HG03025 (cell line): ENCODE measurements around the gene DTX4.

Experiments used
- ATAC-seq: cut with Tn5 transposase; IDR thresholded peaks from one replicate; pipeline ENCODE4 v1.9.1; 2021; ENCODE audit warnings: mild to moderate bottlenecking, moderate library complexity; ENCODE audit not compliant: unreplicated experiment, low FRiP score

Gene DTX4

DNA sequence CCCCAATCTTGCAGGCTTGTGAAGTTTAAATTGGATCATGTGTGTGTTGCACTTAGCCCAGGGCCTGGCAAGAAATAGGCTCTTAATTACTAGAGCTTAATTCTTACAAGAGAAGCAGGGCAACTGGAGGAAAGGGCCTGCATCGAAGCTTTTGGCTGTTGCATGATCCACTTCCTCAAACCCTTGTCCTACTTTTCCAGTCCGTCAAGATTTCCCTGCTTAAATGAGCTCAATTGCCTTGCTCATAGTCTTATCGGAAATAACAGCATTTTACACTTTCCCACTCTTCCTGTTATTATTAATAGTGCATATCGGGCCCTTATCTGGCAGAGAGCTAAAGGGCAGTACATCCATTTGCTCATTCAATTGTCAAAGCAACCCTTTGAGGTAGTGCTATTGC, 18.1 kb downstream of the DTX4 start:
- no peak for ATAC-seq

GRCh38 chr11:59191095-59191494, 19.2 kb downstream of the DTX4 start:
- ATAC-seq = no peak

DNA sequence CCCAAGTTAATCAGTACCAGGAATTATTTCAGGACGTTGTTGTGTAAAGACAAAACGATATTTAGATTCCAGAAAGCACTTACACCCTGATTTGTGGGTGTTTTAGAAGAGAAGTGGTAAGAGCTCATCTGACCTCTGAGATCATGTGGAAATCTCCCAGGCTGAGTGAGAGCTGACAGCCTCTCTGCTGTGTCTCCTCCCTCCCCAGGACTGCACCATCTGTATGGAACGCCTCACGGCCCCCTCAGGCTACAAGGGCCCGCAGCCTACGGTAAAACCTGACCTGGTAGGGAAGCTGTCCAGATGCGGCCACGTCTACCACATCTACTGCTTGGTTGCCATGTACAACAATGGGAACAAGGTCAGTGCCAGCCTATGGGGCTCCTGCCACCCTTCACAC, 20.0 kb downstream of the DTX4 start:
- no peak for ATAC-seq

- ATAC-seq = no peak
These were observed 20.6 kb downstream of the DTX4 start for GRCh38 chr11:59192446-59193020.

DNA sequence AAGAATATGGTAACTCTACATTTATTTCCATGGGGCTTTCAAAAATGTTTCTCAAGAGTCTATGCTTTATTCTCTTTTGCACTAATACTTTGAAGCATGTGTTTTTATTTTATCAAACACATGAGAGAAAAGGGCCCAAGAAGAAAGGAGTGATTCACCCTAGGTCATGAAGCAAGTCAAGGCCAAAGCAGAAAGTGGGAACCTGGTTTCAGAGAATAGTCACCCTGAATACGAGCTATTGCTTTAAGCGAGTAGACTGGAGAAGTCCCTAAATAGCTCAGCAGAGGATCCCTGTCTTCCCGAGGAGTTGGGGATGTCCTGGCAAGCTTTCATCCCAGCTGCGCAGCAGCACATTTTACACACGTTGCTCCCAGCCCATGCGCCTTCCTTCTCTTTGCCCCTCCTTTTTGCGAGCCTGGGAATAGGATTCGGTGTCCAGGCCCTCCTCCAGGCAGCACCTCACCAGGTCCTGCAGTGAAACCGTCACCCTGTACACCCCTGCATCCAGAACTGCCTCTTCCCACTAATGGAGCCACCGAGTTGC, 21.7 kb downstream of the DTX4 start:
- ATAC-seq = no peak

DNA sequence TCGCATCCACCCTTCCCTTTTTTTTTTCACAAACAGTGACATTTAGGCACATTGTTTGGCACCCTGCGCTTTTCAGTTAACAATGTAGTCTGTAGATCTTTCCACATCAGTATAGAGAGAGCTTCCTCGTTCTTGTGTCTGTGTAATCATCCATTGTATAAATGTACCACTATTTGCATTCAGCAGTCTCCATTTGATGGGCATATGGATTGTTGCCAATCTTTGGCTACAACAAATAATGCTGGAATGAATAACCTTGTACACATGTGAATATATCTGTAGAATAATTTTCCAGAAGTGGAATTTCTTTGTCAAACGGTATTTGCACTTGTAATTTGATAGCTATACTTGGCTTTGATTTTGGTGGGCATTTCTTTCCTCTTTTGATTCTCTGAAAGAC, 23.7 kb downstream of the DTX4 start:
- ATAC-seq = no peak

DNA sequence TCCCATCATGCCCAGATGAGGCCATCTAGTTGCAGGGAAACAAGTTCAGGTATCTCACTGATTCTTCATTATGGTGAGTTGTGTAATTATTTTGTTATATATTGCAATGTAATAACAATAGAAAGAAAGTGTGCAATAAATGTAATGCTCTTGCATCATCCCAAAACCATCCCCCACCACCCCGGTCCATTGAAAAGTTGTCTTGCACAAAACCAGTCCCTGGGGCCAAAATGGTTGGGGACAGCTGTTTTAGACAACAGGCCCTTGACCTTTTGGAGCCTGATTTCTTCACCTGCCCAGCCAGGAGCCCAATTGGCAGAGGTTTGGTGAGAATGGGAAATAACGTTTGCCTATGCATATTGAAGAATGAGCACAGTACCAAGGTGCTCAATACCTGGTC, 24.8 kb downstream of the DTX4 start:
- no peak for ATAC-seq

DNA sequence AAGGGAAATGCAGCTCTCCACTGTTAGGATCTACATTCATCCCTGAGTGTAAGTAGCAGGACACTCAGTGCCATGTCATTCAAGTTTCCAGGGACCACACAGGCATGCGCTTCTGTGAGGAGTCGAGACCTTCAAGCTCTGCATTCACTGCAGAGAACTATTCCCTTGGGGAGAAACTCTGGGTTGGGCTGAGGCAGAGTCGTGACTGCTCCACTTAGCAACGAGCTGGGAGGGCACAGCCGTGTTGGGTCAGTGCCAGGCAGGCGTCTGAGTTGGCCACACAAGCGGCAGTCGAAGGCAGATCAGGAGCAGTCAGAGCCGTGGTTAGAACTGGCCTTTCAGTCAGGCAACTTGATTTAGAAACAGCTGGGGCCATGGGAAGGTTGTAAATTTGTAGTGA, 26.1 kb downstream of the DTX4 start:
- ATAC-seq = no peak

DNA sequence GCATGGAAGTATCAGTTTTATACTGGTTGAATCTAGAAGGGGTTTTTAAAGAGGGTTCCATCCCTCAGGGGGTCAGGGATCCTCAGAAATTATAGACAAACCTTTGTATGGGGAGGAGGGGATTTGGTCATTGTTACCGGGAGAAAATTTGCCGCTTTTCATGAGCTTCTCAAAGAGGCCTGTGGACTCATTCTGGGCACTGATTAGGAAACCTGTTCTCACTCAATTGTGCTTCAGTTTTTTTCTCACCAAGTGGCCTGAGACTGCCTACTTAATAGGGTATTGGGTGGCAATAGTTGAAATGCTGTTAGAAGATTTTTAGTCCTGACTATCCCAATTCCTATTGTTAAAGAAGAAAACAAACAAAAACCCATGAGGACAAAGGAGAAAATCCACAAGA, 26.8 kb downstream of the DTX4 start:
- no peak for ATAC-seq

GRCh38 chr11:59199546-59200422, 27.9 kb downstream of the DTX4 start:
- no peak for ATAC-seq

DNA sequence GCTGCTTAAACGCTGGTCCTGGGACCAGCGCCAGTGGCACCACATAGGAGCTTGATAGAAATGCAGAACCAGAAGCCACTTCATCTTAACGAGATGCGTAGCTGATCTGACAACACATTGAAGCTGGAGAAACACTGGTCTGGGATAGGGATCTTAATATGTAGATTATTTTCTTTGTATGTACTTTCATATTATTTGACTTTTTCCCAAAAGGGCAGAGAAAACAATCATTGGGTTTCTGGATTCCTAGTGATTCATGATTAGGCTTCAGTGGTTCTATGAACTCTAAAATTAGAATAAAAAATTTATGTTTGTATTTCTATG, 28.5 kb downstream of the DTX4 start:
- ATAC-seq = no peak

GRCh38 chr11:59201353-59201752, 29.4 kb downstream of the DTX4 start:
- ATAC-seq = no peak

- ATAC-seq = no peak
These were observed 32.8 kb downstream of the DTX4 start for GRCh38 chr11:59204746-59205145.

DNA sequence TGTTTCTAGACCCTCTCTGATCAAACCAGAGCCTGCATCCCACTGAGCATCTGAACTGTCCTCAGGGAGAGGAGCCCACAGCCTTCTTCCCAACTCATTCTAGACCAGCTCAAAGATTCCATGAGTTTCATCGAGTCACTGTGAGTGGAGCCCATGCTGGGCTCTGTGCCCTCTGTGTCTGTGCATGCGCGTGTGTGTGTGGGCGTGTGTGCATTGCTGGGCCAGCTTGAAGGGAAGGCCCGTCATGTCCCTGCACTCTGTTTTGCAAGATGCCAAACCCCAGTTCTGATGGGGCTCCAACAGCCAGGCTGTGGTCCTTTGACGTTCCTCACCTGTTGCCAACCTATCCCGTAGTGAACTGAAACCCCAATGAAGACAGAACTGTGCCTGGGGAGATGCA, 33.7 kb downstream of the DTX4 start:
- ATAC-seq = no peak

- ATAC-seq = no peak
These were observed 34.7 kb downstream of the DTX4 start for GRCh38 chr11:59206635-59207034.

DNA sequence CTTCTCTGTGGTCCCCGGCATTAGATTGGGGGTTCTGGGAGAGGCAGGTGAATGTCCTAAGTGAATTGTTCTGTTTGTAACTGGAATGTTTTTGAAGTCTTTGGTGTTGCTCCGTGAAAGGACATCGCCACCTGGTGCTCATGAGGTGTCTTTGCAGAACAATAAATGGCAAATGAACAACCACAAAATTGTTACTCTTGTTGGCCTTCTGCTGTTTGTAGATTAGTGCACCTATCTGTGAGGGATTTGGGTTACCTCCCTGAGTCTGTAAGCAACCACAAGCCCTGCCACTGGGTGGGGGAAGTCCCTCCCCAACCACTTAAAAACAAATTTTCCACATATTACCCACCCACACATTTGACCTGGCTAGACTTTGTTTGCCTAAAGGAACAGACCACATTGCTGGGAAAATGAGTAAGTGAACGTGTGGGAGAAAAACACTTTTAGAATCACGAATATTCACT, 36.1 kb downstream of the DTX4 start:
- ATAC-seq = peak; percentile 75

DNA sequence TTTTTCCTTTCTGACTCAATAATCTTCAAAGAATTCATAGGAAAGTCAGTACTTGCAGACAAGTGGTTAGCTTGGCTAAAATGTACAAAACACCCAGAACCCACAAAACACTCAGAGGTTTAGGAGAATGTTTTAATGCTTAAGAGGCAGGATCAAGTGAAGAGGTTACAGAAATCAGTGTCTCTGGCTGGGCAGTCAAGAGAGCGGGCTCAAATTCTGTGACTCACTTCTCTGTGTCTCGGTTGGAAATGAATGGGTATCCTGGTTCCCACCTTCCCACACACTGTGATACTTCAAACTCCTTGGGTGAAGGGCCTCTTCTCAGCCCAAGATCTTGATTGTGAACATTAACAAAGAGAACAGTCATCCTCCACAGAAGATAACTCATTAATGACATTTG, 37.0 kb downstream of the DTX4 start:
- no peak for ATAC-seq

- no peak for ATAC-seq
These were observed 40.3 kb downstream of the DTX4 start for GRCh38 chr11:59212222-59212621.

GRCh38 chr11:59212744-59213631, 41.1 kb downstream of the DTX4 start, which contains the start of gene MPEG1:
Gene MPEG1, minus strand, starts transcription at chr11:59212927. Its CDS starts 62 bp downstream, at chr11:59212865.
- ATAC-seq = no peak

- ATAC-seq = no peak
These were observed 42.4 kb downstream of the DTX4 start for GRCh38 chr11:59214141-59214893.
